Hepatocyte (in vitro differentiated cells): ENCODE results near the gene KRT80. TPM values are rescaled to one million over a fixed set of nuclear protein-coding genes. Genes with fewer than 3 reads are reported as not detected.

Source experiments
- DNase-seq: peaks from one replicate; pipeline ENCODE4 v3.0.0-alpha.2; 2016; ENCODE audit warnings: low spot score
- H2AFZ ChIP-seq: fragments of 200-600 bp; sonication (generic); 2 replicates; pipeline ENCODE4 v1.6.0; 2016; ENCODE audit warnings: antibody characterized with exemption, mild to moderate bottlenecking
- H3K27ac ChIP-seq: fragments of 200-600 bp; sonication (generic); 2 replicates; pipeline ENCODE4 v1.5.1; 2016; ENCODE audit warnings: mild to moderate bottlenecking
- H3K27me3 ChIP-seq: fragments of 200-600 bp; sonication (generic); 2 replicates; pipeline ENCODE4 v1.6.1; 2016
- H3K36me3 ChIP-seq: fragments of 200-600 bp; sonication (generic); replicated peaks from 2 replicates; pipeline ENCODE4 v1.5.1; 2016; ENCODE audit warnings: low read depth; ENCODE audit not compliant: insufficient read depth
- H3K4me1 ChIP-seq: fragments of 200-600 bp; sonication (generic); 2 replicates; pipeline ENCODE4 v1.5.1; 2016; ENCODE audit warnings: mild to moderate bottlenecking, moderate library complexity; ENCODE audit not compliant: insufficient read depth
- H3K4me2 ChIP-seq: fragments of 200-600 bp; sonication (generic); 2 replicates; pipeline ENCODE4 v1.6.0; 2016
- H3K4me3 ChIP-seq: fragments of 200-600 bp; sonication (generic); 2 replicates; pipeline ENCODE4 v1.5.1; 2016; ENCODE audit warnings: mild to moderate bottlenecking
- H3K79me2 ChIP-seq: fragments of 200-600 bp; sonication (generic); 2 replicates; pipeline ENCODE4 v1.6.0; 2017; ENCODE audit warnings: mild to moderate bottlenecking
- H3K9me2 ChIP-seq: fragments of 200-600 bp; sonication (generic); replicated peaks from 2 replicates; pipeline ENCODE4 v1.6.0; 2017; ENCODE audit warnings: mild to moderate bottlenecking; ENCODE audit not compliant: insufficient read depth
- H3K9me3 ChIP-seq: fragments of 200-600 bp; sonication (generic); 2 replicates; pipeline ENCODE4 v1.5.1; 2016; ENCODE audit warnings: low read depth, mild to moderate bottlenecking
- H4K20me1 ChIP-seq: fragments of 200-600 bp; sonication (generic); 2 replicates; pipeline ENCODE4 v1.6.0; 2016; ENCODE audit warnings: mild to moderate bottlenecking; ENCODE audit not compliant: insufficient read depth, poor library complexity, severe bottlenecking
- EZH2 ChIP-seq: fragments of 200-600 bp; sonication (generic); IDR thresholded peaks from 2 replicates; pipeline ENCODE4 v1.6.1; 2016; ENCODE audit warnings: antibody characterized with exemption, mild to moderate bottlenecking, borderline replicate concordance
- EZH2phosphoT487 ChIP-seq: fragments of 200-600 bp; sonication (generic); IDR thresholded peaks from one replicate; pipeline ENCODE4 v1.6.1; 2018; ENCODE audit warnings: antibody characterized with exemption, mild to moderate bottlenecking, low read depth, moderate library complexity; ENCODE audit not compliant: unreplicated experiment, severe bottlenecking
- WGBS: methylation state at CpG from one replicate; pipeline ENCODE4 v1.1.6; 2016; ENCODE audit warnings: low lambda C conversion rate; ENCODE audit errors: missing lambda C conversion rate; 5-methylcytosine and 5-hydroxymethylcytosine counted together
- polyA plus RNA-seq: library from polyadenylated mRNA; unstranded; fragments of >200 nt; fragmentation: Nextera tagmentation; extraction: Ambion mirVana; gene quantifications from 2 replicates; pipeline ENCODE4 v1.2.1, GENCODE V29; 2016
- total RNA-seq: library from RNA; depleted of rRNA; stranded (reverse); fragments of >200 nt; gene quantifications from 2 replicates; pipeline ENCODE4 v1.2.3, GENCODE V29; 2014
- TF ChIP-seq, protein P1 (sequence below): fragments of 200-600 bp; sonication (generic); IDR thresholded peaks from 2 replicates; pipeline ENCODE4 v1.5.1; 2016; ENCODE audit warnings: antibody characterized with exemption, mild to moderate bottlenecking; ENCODE audit not compliant: poor library complexity

The KRT80 gene
- total and polyA plus RNA-seq, 2 experiments from 2014 or later: 0.77 to 1.2 TPM

DNA sequence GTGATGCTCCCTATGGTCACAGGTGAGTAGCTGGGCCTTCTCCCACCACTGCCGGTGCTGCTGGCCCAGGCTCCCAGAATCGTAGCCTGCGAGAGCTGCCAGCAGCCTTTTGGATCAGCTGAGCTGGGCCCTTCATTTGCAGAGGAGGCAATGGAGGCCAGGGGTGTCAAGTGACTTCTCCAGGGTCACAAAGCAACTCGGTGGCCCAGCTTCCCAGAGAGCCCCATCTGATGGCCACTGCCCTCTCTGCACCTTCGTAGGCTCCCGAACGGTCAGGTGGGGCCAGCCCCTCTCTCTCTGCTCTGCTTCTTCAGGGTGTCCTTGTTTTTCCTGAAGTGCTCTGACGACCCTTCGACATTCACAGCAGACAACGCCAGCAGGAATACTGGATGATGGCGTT lies 4.6 kb downstream of the KRT80 start:
- H3K9me3 ChIP-seq: no peaks in the 10 kb centered on the region
- no peak overlapping the region for H3K4me2 ChIP-seq
- H3K27me3 ChIP-seq: no peaks in the 10 kb centered on the region
- H3K79me2 ChIP-seq: no peaks in the 10 kb centered on the region
- H3K4me1 ChIP-seq: peaks cover 24% of the 10 kb centered on the region
- H3K36me3 ChIP-seq: no peaks in the 10 kb centered on the region
- no peaks in the 10 kb centered on the region for H3K9me2 ChIP-seq
- H4K20me1 ChIP-seq: no peaks in the 10 kb centered on the region
- TF ChIP-seq, protein P1, sequence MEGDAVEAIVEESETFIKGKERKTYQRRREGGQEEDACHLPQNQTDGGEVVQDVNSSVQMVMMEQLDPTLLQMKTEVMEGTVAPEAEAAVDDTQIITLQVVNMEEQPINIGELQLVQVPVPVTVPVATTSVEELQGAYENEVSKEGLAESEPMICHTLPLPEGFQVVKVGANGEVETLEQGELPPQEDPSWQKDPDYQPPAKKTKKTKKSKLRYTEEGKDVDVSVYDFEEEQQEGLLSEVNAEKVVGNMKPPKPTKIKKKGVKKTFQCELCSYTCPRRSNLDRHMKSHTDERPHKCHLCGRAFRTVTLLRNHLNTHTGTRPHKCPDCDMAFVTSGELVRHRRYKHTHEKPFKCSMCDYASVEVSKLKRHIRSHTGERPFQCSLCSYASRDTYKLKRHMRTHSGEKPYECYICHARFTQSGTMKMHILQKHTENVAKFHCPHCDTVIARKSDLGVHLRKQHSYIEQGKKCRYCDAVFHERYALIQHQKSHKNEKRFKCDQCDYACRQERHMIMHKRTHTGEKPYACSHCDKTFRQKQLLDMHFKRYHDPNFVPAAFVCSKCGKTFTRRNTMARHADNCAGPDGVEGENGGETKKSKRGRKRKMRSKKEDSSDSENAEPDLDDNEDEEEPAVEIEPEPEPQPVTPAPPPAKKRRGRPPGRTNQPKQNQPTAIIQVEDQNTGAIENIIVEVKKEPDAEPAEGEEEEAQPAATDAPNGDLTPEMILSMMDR: no peak
- no peak for TF ChIP-seq EZH2
- no peak for TF ChIP-seq EZH2phosphoT487
- WGBS: 89% methylated on average over 11 of the region's 11 CpGs
- H2AFZ ChIP-seq: no peak overlapping the region
- no peak overlapping the region for H3K27ac ChIP-seq
- no peak overlapping the region for H3K4me3 ChIP-seq
- DNase-seq: no peak

DNA sequence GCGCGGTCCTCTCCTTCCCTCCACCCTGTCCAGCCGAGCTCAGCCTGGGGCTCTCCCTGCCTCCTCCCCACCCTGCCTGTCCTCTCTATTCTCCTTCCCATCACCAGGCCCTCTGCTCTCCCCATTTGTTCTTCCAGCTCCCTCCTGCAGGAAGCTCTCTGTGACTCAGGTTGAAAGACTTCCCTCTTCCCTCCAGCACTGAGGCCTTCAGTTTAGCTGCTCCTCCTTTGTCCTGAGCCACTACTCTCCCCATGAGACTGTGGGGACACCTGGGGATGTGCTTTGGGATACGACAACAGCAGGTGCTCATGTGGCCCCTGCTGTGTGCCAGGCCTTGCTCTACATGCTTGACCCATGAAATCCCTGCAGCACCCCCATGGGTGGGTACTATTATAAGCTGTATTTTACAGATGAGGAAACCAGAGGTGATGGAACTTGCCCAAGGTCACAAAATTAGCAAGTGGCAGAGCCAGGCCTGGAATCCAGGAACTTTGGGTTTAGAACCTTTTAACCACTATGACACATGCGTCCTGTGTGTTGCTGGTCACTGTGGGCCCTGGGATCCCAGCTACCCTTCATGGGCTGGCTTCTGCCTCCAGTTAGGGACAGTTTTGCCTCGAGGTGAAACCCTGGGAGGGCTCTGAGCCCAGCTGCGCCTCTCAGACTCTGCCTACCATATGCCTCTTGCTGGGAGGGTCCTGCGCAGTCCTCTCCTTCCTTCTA lies 5.5 kb downstream of the KRT80 start:
- peak; percentile 55 for DNase-seq
- Histone ChIP-seq H4K20me1 (no peaks in the 10 kb centered on the region), H3K9me2 (no peaks in the 10 kb centered on the region), H3K4me2 (no peak overlapping the region), H3K27me3 (no peaks in the 10 kb centered on the region), H3K4me3 (no peak overlapping the region), H3K36me3 (no peaks in the 10 kb centered on the region), H2AFZ (no peak overlapping the region), H3K4me1 (peaks cover 23% of the 10 kb centered on the region), H3K27ac (peak overlapping the region; percentile 67), H3K9me3 (no peaks in the 10 kb centered on the region), H3K79me2 (no peaks in the 10 kb centered on the region)
- TF ChIP-seq EZH2 (no peak), EZH2phosphoT487 (no peak)
- TF ChIP-seq, protein P1: no peak
- WGBS: 86% methylated on average over 8 of the region's 8 CpGs

DNA sequence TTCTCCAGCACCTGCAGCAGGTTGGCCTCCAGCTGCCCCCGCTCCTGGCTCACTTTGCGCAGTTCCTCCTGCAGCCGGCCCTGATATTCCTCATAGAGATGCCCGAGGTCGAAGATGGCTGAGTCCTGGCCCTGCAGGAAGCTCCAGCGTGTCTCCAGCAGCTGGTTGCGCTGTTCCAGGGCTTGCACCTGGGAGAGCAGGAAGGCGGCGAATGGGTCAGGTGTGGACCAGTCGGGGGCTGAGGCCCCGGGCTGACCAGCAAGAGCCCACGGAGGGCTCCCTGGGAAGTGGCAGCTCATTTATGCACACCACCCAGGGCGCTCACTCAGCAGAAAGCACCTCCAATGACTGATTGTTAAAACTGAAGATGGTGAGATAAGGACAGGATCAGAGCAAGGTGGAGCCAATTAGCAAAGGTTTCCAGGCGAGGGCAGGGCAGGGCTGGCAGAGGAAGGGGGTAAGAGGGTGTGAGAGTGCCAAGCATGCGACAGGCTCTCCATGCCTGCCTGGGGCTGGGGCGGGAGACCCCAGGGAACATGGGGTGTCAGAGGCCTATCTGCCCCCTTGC lies 6.3 kb downstream of the KRT80 start:
- H3K27me3 ChIP-seq: no peaks in the 10 kb centered on the region
- peaks cover 24% of the 10 kb centered on the region for H3K4me1 ChIP-seq
- no peak overlapping the region for H2AFZ ChIP-seq
- H3K79me2 ChIP-seq: no peaks in the 10 kb centered on the region
- H3K27ac ChIP-seq: no peak overlapping the region
- no peaks in the 10 kb centered on the region for H3K9me3 ChIP-seq
- TF ChIP-seq EZH2phosphoT487 (no peak), EZH2 (no peak)
- TF ChIP-seq, protein P1: no peak
- no peak for DNase-seq
- H3K4me2 ChIP-seq: no peak overlapping the region
- 82% methylated on average over 16 of the region's 16 CpGs for WGBS
- H4K20me1 ChIP-seq: no peaks in the 10 kb centered on the region
- H3K4me3 ChIP-seq: no peak overlapping the region
- no peaks in the 10 kb centered on the region for H3K9me2 ChIP-seq
- H3K36me3 ChIP-seq: no peaks in the 10 kb centered on the region
